HFFc6 (cell line): ENCODE results near the gene MDGA2. TPM values are rescaled to one million over a fixed set of nuclear protein-coding genes. Genes with fewer than 3 reads are reported as not detected.

Experiments used
- DNase-seq: peaks from one replicate; pipeline ENCODE4 v3.0.0-alpha.2; 2018
- H3K27ac Mint-ChIP-seq: 2 replicates; pipeline ENCODE4 v1.8.0; 2020; ENCODE audit warnings: mild to moderate bottlenecking, mixed read lengths
- H3K27me3 Mint-ChIP-seq: 2 replicates; pipeline ENCODE4 v1.8.0; 2021; ENCODE audit warnings: mild to moderate bottlenecking, moderate library complexity, mixed read lengths; ENCODE audit not compliant: insufficient read depth
- H3K36me3 Mint-ChIP-seq: 2 replicates; pipeline ENCODE4 v1.8.0; 2021; ENCODE audit warnings: low read depth, mixed read lengths
- H3K4me1 Mint-ChIP-seq: 2 replicates; pipeline ENCODE4 v1.8.0; 2020; ENCODE audit warnings: low read depth, mixed read lengths
- H3K4me3 Mint-ChIP-seq: 2 replicates; pipeline ENCODE4 v1.8.0; 2020; ENCODE audit warnings: mild to moderate bottlenecking, moderate library complexity, mixed read lengths
- H3K9me3 Mint-ChIP-seq: 2 replicates; pipeline ENCODE4 v1.8.0; 2020; ENCODE audit warnings: mild to moderate bottlenecking, mixed read lengths
- long read RNA-seq: library from polyadenylated mRNA; unstranded; transcript quantifications from one replicate; pipeline ENCODE4 v2.0.0, GENCODE V29; 2019
- total RNA-seq, 6 experiments: library from RNA; stranded (reverse); fragmentation: NEBNext Ultra II Directional; extraction: Animal tissue kit (Norgen Biotek cat#: 25700); gene quantifications; 2 replicates in 1 of 6; 3 replicates in 5 of 6; pipeline ENCODE4 v1.2.3, GENCODE V29; 2021
- TF ChIP-seq, protein P1 (sequence below): fragments of 200-600 bp; sonication (generic); IDR thresholded peaks from 2 replicates; pipeline ENCODE4 v1.5.0; 2021; ENCODE audit warnings: antibody characterized with exemption, mild to moderate bottlenecking

Gene MDGA2
- not detected for total RNA-seq
- long read RNA-seq, partial matches to known transcripts, result 0 of 1 reads
- long read RNA-seq, other reads (novel, unspliced or antisense), result 1 of 1 reads

DNA sequence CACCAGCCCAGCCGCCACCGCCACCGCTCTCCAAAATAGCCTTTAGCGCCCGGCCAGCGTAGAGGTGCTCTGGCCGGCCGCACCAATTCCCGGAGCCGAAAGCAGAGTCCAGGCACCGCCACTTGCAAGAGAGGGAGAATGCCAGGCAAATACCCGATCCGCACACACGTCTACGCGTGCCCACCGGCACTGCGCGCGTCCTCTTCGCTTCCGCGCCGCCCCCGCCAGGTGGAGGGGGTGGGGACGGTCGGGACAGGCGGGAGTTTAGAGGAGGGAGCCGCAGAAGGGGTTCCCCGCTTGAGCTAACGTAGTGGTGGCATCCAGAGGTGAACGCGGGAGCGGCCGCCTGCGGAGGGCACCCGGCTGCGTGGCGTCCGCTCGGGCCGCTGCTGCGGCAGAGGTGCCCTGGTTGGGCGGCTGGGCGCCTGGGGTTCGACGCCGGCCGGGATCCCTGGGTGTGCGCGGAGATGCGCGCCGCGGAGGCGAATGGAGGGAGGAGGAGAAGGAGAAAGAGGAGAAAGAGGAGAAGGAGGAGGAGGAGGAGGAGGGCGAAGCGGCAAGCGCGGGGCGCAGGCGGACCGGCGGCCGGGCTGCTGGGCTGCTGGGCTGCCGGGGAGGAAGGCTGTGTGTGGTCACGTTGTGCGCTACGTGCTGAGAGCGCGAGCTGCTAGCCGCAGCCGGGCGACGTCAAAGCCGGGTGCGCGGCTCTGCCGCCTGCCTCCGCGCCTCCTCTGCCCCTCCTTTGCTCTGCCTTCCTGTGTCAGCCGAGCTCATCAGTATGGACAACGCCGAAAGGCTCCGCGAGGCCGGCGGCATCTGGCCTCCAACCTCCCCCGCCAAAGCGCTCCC is at the start of gene MDGA2:
MDGA2 (minus strand) TSS at position 140 of the 849 bp plus-strand sequence.
- H3K36me3 Mint-ChIP-seq, result no peaks in the 10 kb centered on the region
- H3K9me3 Mint-ChIP-seq, result peaks cover 15% of the 10 kb centered on the region
- H3K4me3 Mint-ChIP-seq, result no peak within 1 kb of the TSS
- DNase-seq, result no peak
- TF ChIP-seq, protein P1, sequence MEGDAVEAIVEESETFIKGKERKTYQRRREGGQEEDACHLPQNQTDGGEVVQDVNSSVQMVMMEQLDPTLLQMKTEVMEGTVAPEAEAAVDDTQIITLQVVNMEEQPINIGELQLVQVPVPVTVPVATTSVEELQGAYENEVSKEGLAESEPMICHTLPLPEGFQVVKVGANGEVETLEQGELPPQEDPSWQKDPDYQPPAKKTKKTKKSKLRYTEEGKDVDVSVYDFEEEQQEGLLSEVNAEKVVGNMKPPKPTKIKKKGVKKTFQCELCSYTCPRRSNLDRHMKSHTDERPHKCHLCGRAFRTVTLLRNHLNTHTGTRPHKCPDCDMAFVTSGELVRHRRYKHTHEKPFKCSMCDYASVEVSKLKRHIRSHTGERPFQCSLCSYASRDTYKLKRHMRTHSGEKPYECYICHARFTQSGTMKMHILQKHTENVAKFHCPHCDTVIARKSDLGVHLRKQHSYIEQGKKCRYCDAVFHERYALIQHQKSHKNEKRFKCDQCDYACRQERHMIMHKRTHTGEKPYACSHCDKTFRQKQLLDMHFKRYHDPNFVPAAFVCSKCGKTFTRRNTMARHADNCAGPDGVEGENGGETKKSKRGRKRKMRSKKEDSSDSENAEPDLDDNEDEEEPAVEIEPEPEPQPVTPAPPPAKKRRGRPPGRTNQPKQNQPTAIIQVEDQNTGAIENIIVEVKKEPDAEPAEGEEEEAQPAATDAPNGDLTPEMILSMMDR, result no peak
- no peak within 1 kb of the TSS for H3K27ac Mint-ChIP-seq
- no peaks in the 10 kb centered on the region; the same call in none of the 2 replicates for H3K27me3 Mint-ChIP-seq
- no peaks in the 10 kb centered on the region for H3K4me1 Mint-ChIP-seq

DNA sequence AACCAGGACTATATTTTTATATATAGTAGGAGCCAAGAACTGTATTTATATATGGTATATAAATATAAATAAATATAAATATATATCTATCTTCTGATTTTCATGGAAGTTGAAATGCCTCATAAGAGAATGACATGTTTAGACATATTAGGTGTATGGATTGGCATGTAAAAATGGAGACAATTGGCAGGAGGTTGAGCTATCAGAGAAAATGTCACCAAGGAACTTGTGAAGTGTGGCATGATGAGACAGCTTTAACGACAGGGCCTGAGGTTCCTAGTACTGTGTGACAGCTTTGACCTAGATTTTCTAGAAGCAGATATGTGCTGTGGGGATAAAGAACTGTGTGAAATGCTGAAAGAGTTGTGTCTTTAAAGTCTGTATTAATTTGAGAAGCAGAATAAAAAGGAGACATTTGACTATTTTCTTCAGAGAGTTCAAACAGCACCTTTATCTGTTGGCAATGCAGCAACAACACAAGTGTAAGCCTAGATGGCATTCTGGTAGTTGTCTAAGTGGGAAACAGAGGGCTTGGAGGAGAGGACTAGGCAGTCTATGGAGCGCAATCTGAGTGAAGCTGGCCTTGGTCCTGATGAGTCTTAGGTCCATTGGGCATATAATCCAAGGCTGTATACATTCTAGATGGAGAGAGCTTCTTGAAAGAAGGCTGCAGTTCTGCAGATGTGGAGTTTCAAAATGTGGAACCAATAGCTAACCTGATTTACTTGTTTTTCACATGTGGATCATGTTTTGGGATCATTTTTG is 47.7 kb upstream of the MDGA2 start:
- Mint-ChIP-seq H3K9me3 (peaks cover 30% of the 10 kb centered on the region), H3K27me3 (no peaks in the 10 kb centered on the region; the same call in none of the 2 replicates), H3K27ac (no peak overlapping the region), H3K4me3 (no peak overlapping the region), H3K36me3 (no peaks in the 10 kb centered on the region), H3K4me1 (no peaks in the 10 kb centered on the region)
- no peak for DNase-seq
- TF ChIP-seq, protein P1, result no peak

DNA sequence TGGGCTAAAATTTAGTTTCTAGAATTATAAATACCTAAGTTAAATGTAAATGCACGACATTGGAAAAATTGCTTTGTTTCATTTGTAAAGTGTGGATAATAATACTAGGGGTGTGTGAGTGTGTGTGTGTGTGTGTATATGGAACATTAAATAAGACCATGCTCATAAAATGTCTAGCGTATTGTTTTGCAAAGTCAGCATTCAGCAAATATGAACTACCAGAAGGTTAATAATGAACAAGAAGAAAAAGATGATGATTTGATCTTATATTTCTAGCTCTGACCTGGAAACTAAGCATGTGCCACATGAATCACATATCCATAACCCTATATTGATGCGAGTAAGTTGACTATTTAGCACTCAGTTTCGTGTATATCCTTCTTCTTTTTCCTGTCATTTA is 44.9 kb upstream of the MDGA2 start:
- H3K4me1 Mint-ChIP-seq, result no peaks in the 10 kb centered on the region
- no peak overlapping the region for H3K27ac Mint-ChIP-seq
- H3K9me3 Mint-ChIP-seq, result peaks cover 45% of the 10 kb centered on the region
- no peaks in the 10 kb centered on the region; the same call in 1 of the 2 replicates for H3K27me3 Mint-ChIP-seq
- no peak for DNase-seq
- H3K36me3 Mint-ChIP-seq, result no peaks in the 10 kb centered on the region
- TF ChIP-seq, protein P1, result no peak
- H3K4me3 Mint-ChIP-seq, result no peak overlapping the region

DNA sequence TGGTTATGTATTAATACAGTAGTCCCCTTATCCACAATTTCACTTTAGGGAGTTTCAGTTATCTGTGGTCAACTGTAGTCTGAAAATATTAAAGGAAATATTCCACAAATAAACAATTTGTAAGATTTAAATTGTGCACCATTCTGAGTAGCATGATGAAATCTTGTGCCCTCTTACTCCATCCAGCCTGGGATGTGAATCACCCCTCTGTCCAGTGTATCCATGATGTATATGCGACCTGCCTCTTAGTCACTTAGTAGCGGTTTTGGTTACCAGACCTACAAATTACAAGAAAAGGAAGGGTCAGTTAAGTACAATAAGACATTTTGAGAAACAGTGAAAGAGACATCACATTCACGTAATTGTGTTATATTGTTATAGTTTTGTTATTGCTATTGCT is 39.9 kb upstream of the MDGA2 start:
- no peaks in the 10 kb centered on the region for H3K4me1 Mint-ChIP-seq
- peaks cover 36% of the 10 kb centered on the region for H3K9me3 Mint-ChIP-seq
- no peak for DNase-seq
- H3K27me3 Mint-ChIP-seq, result no peaks in the 10 kb centered on the region
- TF ChIP-seq, protein P1, result no peak
- no peak overlapping the region for H3K4me3 Mint-ChIP-seq
- H3K36me3 Mint-ChIP-seq, result no peaks in the 10 kb centered on the region
- H3K27ac Mint-ChIP-seq, result no peak overlapping the region

DNA sequence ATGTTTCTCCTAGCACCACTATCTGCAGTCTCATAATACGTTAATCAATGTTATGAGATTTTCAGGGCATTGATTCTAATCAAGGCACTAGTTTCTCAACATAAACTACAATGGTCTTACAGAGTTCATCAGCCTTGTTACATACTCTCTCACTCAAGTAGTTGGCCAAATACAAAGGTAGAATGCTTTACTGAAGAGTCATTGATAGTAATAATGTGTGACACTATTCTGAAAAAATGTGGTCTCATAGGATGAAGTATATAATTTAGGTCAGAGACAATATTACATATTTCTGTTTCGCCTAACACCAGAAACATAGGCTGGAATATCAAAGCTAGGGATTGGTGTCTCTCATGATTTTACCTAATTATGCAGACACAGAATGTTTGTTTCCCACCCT is 35.2 kb upstream of the MDGA2 start:
- TF ChIP-seq, protein P1, result no peak
- H3K27ac Mint-ChIP-seq, result no peak overlapping the region
- H3K4me3 Mint-ChIP-seq, result no peak overlapping the region

More for the DNA sequence above, 35.2 kb upstream of the MDGA2 start:
- Mint-ChIP-seq H3K4me1 (no peaks in the 10 kb centered on the region), H3K36me3 (no peaks in the 10 kb centered on the region), H3K27me3 (no peaks in the 10 kb centered on the region), H3K9me3 (peaks cover 27% of the 10 kb centered on the region)
- no peak for DNase-seq
